T-cell (primary cell): ENCODE results near the gene DTNB. TPM values are rescaled to one million over a fixed set of nuclear protein-coding genes. Genes with fewer than 3 reads are reported as not detected.
A peak's percentile ranks its signal among the peaks of the same experiment; 100 is the strongest.

Experiments
- ATAC-seq, 4 experiments: fragments of 200-7000 bp in 3 of 4; fragments of 150-1000 bp in 1 of 4; cut with Tn5 transposase; replicated peaks in 1 of 4; 1 replicate in 3 of 4; 2 replicates in 1 of 4; pipeline ENCODE4 v1.10.0; 2021; ENCODE audit warnings: moderate library complexity in 3 of 4, mild to moderate bottlenecking in 2 of 4, moderate number of reproducible peaks in 1 of 4
- CTCF ChIA-PET, 2 donors: fragments of 300-600 bp; sonication (Branson Sonifier 250); formaldehyde crosslinking; loops; one replicate each; lab custom pipeline; 2022; ENCODE audit warnings: antibody characterized with exemption in 2 of 2; lab: Charles Lee
- POLR2A ChIA-PET, 2 donors: fragments of 300-600 bp; sonication (Branson Sonifier 250); formaldehyde crosslinking; loops; one replicate each; lab custom pipeline; 2022; ENCODE audit warnings: antibody characterized with exemption in 2 of 2; lab: Charles Lee
- DNase-seq, 35 experiments: peaks; one replicate each; pipeline versions ENCODE4 v3.0.0 to v3.0.0-alpha.2; 2013 to 2023
- H3K27ac ChIP-seq: one replicate; pipeline ENCODE4 v1.5.1; 2013; ENCODE audit warnings: low read length
- H3K27me3 ChIP-seq, 2 experiments: replicated peaks in 1 of 2; 1 replicate in 1 of 2; 2 replicates in 1 of 2; pipeline versions ENCODE4 v1.6.1 to v1.7.0; 2013; ENCODE audit warnings: low read length in 1 of 2, mixed read lengths in 1 of 2; ENCODE audit not compliant: control insufficient read depth in 2 of 2, insufficient read depth in 2 of 2; ENCODE audit errors: extremely low read depth in 1 of 2
- H3K36me3 ChIP-seq, 2 donors: 1 replicate in 1 of 2; 2 replicates in 1 of 2; pipeline versions ENCODE4 v1.6.1 to v1.7.0; 2013; ENCODE audit warnings: low read length in 1 of 2; ENCODE audit not compliant: control insufficient read depth in 2 of 2, insufficient read depth in 1 of 2; ENCODE audit errors: extremely low read depth in 1 of 2
- H3K4me1 ChIP-seq, 2 experiments: 1 replicate in 1 of 2; 2 replicates in 1 of 2; pipeline versions ENCODE4 v1.6.1 to v1.7.0; 2013; ENCODE audit warnings: low read length in 2 of 2, mixed read lengths in 1 of 2; ENCODE audit not compliant: insufficient read depth in 2 of 2, control insufficient read depth in 1 of 2; ENCODE audit errors: extremely low read depth in 1 of 2
- H3K4me3 ChIP-seq, 2 donors: 1 replicate in 1 of 2; 2 replicates in 1 of 2; pipeline versions ENCODE4 v1.5.1 to v1.7.0; 2013; ENCODE audit warnings: mild to moderate bottlenecking in 2 of 2, low read length in 1 of 2, moderate library complexity in 1 of 2; ENCODE audit not compliant: control insufficient read depth in 1 of 2; ENCODE audit errors: extremely low read depth in 1 of 2
- H3K9me3 ChIP-seq: 2 replicates; pipeline ENCODE4 v1.7.0; 2013
- H3K27ac Mint-ChIP-seq, 2 donors: one replicate each; pipeline ENCODE4 v1.8.0; 2020 to 2021; ENCODE audit warnings: mild to moderate bottlenecking in 2 of 2, mixed read lengths in 2 of 2
- H3K27me3 Mint-ChIP-seq, 2 donors: one replicate each; pipeline ENCODE4 v1.8.0; 2021 to 2022; ENCODE audit warnings: mixed read lengths in 2 of 2
- H3K36me3 Mint-ChIP-seq: one replicate; pipeline ENCODE4 v1.8.0; 2021; ENCODE audit warnings: mixed read lengths
- H3K4me1 Mint-ChIP-seq, 3 donors: one replicate each; pipeline ENCODE4 v1.8.0; 2020 to 2022; ENCODE audit warnings: mixed read lengths in 3 of 3, mild to moderate bottlenecking in 1 of 3
- H3K4me3 Mint-ChIP-seq, 3 donors: one replicate each; pipeline ENCODE4 v1.8.0; 2020 to 2022; ENCODE audit warnings: mild to moderate bottlenecking in 3 of 3, mixed read lengths in 3 of 3, moderate library complexity in 3 of 3
- H3K9me3 Mint-ChIP-seq, 3 donors: one replicate each; pipeline ENCODE4 v1.8.0; 2020 to 2022; ENCODE audit warnings: mixed read lengths in 3 of 3
- WGBS: methylation state at CpG from one replicate; pipeline ENCODE4 v1.1.5; 2013; ENCODE audit warnings: missing lambda C conversion rate; ENCODE audit not compliant: insufficient coverage; 5-methylcytosine and 5-hydroxymethylcytosine counted together
- total RNA-seq, 35 experiments: library from RNA in 6 of 35; stranded (reverse) in 6 of 35; fragments of 120-200 nt in 1 of 35; gene quantifications; one replicate each; pipeline versions ENCODE4 v1.2.1 to v1.2.4 and lab custom pipeline; 2013 to 2026

Gene DTNB
- total RNA-seq, 5 donors from 2014 or later (not counting 1 experiment from before 2014, with no cell fraction given): 33.4 to 45.7 (median 39.6) TPM

DNA sequence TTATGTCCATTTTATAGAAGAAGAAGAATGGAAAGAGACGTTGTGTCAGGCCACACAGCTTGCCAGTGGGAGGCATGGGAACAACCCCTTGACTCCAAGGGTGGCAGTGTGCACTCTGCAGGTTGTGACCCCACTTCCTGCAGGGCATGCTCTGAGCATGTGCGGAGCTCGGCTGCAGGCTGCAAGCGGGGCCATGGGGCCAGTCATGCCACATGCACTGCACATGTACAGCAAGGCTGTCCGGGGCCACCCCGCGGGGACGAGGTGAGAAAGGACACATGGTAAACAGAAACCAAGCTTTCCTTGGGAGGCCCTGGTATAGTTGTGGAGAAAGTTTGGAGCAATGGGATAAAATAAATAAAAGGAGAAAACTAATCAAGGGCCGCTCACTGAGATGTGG, 284.2 kb downstream of the DTNB start:
- CTCF ChIA-PET: interaction anchor here in 1 of 2 donors (0.5 kb wide), 1 partner anchor 503 kb away, joined by 11 read pairs; no protein-coding TSS in a partner anchor
- POLR2A ChIA-PET: no interaction called here
- H3K27me3 ChIP-seq: no peaks in the 10 kb centered on the region
- DNase-seq (no peak), ATAC-seq (no peak)
- H3K4me1 Mint-ChIP-seq: peaks cover 0 to 17% (median 3%) of the 10 kb centered on the region in 3 donors
- no peak overlapping the region for H3K27ac ChIP-seq
- peaks cover 51% of the 10 kb centered on the region for H3K36me3 Mint-ChIP-seq
- no peak overlapping the region for H3K4me3 ChIP-seq
- no peaks in the 10 kb centered on the region for H3K9me3 ChIP-seq
- no peaks in the 10 kb centered on the region for H3K27me3 Mint-ChIP-seq
- no peak overlapping the region for H3K27ac Mint-ChIP-seq
- peaks cover 0 to 18% of the 10 kb centered on the region in 2 donors for H3K36me3 ChIP-seq
- WGBS: 88% methylated on average over 4 of the region's 9 CpGs
- H3K4me3 Mint-ChIP-seq: no peak overlapping the region
- H3K4me1 ChIP-seq: no peaks in the 10 kb centered on the region
- no peaks in the 10 kb centered on the region for H3K9me3 Mint-ChIP-seq

DNA sequence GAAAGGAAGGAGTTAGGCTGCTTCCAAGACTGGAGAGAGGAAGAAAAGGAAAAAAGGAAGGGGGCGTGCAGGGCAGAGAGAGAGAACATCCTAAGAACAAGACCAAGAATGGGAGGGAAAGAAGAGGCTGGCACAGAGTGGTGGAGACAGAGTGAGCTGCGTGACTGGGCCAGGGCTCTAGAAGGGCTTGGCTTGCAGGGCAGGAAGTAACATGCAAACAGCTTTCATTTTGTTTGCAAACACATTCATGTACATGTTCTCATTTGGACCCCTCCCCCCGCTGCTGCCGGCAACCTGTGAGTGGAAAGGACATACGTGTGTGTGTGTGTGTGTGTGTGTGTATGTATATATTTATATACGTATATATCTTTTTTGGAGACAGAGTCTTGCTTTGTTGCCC, 284.9 kb downstream of the DTNB start:
- peaks cover 45% of the 10 kb centered on the region for H3K36me3 Mint-ChIP-seq
- ATAC-seq: peak in 1 of 4 experiments; percentile 55
- no peak for DNase-seq

DNA sequence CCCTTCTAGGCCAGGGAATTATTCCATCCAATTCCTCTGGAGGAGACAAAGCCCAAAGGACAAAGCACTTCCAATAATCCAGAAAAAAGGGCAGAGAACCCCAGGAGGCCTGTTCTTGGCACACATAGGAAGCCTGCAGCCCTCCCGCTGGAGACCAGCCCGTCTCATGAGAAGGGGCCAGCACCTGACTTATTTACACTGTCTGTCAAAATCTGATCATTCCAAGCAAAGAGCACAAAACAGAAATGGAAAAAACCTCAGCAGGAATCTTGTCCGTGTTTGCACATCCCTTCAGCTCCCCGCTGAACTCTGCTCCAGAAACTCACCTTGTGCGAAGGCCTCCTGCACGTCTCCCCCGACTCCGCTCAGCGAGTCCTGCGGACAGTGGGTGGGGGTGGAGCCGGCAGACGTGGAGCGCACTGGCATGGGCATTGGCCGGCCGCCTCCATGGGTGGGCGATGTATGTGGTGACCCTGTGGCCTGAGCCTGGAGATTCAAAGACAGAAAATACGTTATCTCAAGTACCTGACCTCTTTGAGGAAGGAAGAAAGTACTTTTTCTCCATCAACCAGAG, 285.4 kb downstream of the DTNB start:
- CTCF ChIA-PET: no interaction called here
- H3K27me3 ChIP-seq: no peaks in the 10 kb centered on the region
- H3K36me3 ChIP-seq: peaks cover 0 to 18% of the 10 kb centered on the region in 2 donors
- POLR2A ChIA-PET: no interaction called here
- Mint-ChIP-seq H3K9me3 (no peaks in the 10 kb centered on the region), H3K27me3 (no peaks in the 10 kb centered on the region), H3K27ac (no peak overlapping the region), H3K4me3 (peak overlapping the region in 1 of 3 donors; percentile 12), H3K4me1 (peaks cover 0 to 17% (median 3%) of the 10 kb centered on the region in 3 donors), H3K36me3 (peaks cover 45% of the 10 kb centered on the region)
- DNase-seq (no peak), ATAC-seq (no peak)
- no peaks in the 10 kb centered on the region for H3K9me3 ChIP-seq
- no peaks in the 10 kb centered on the region for H3K4me1 ChIP-seq
- 97% methylated on average over 12 of the region's 17 CpGs for WGBS
- H3K27ac ChIP-seq: no peak overlapping the region
- no peak overlapping the region for H3K4me3 ChIP-seq

More for the DNA sequence above, 284.9 kb downstream of the DTNB start:
- ChIA-PET POLR2A (no interaction called here), CTCF (no interaction called here)
- no peaks in the 10 kb centered on the region for H3K27me3 Mint-ChIP-seq
- no peaks in the 10 kb centered on the region for H3K9me3 Mint-ChIP-seq
- Histone ChIP-seq H3K27ac (no peak overlapping the region), H3K27me3 (no peaks in the 10 kb centered on the region), H3K4me3 (no peak overlapping the region), H3K4me1 (no peaks in the 10 kb centered on the region), H3K36me3 (peaks cover 0 to 18% of the 10 kb centered on the region in 2 donors), H3K9me3 (no peaks in the 10 kb centered on the region)
- H3K27ac Mint-ChIP-seq: no peak overlapping the region
- WGBS: 86% methylated on average over 1 of the region's 6 CpGs
- no peak overlapping the region for H3K4me3 Mint-ChIP-seq
- peaks cover 0 to 17% (median 3%) of the 10 kb centered on the region in 3 donors for H3K4me1 Mint-ChIP-seq

DNA sequence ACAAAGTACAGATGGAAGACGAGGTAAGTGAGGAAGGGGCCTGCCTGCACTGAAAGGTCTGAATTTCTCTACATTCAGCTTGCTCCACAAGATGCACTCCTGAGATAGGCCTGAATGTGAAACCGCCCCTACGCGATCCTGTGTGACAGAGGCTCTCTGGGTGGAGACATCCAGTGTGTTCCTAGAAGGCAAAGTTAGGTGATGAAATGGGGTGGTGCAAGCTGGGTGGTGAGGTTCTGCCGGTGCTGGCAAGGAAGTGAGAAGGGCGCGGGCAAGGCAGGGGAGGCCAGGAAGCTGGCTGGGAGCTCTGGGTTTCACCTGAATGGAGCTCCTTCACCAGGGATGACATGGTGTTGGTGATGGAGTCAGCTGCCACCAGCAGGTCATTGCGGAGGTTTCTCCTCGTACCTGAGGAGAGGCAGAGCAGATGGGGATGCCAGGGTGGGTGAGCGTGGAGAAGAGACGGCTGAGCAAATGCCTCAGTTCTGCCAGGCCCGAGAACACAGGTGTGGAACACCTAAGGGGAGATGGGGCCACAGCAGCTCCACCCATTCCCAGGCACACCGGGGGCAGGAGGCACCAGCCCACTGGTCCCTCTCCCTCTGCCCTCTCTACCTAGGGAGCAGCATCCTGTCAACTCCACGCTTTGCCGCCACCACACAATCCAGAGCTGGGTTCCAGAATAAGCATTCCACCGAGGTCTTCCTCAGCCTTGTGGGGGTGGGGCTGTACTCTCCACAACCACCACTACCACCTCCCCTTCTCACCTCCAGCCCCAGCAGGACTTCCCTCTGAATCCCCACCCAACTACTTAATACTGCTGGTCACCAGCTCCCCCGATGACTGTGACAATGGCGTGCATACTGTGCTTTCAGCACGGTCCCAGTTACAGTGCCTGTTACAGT, 286.2 kb downstream of the DTNB start:
- 91% methylated on average over 15 of the region's 19 CpGs for WGBS
- Mint-ChIP-seq H3K9me3 (no peaks in the 10 kb centered on the region), H3K27me3 (no peaks in the 10 kb centered on the region), H3K4me1 (peaks cover 0 to 17% (median 3%) of the 10 kb centered on the region in 3 donors), H3K36me3 (peaks cover 39% of the 10 kb centered on the region), H3K4me3 (no peak overlapping the region), H3K27ac (peak overlapping the region in 1 of 2 donors; percentile 1)
- CTCF ChIA-PET: interaction anchor here in 1 of 2 donors (1.6 kb wide), 1 partner anchor 25 kb away, joined by 4 read pairs; no protein-coding TSS in a partner anchor
- H3K4me1 ChIP-seq: no peaks in the 10 kb centered on the region
- peaks cover 0 to 18% of the 10 kb centered on the region in 2 donors for H3K36me3 ChIP-seq
- H3K27ac ChIP-seq: no peak overlapping the region
- H3K4me3 ChIP-seq: no peak overlapping the region
- ATAC-seq (no peak), DNase-seq (no peak)
- POLR2A ChIA-PET: interaction anchor here in 1 of 2 donors (0.6 kb wide), 1 partner anchor 266 kb away, joined by 3 read pairs; no protein-coding TSS in a partner anchor
- no peaks in the 10 kb centered on the region for H3K9me3 ChIP-seq
- no peaks in the 10 kb centered on the region for H3K27me3 ChIP-seq

DNA sequence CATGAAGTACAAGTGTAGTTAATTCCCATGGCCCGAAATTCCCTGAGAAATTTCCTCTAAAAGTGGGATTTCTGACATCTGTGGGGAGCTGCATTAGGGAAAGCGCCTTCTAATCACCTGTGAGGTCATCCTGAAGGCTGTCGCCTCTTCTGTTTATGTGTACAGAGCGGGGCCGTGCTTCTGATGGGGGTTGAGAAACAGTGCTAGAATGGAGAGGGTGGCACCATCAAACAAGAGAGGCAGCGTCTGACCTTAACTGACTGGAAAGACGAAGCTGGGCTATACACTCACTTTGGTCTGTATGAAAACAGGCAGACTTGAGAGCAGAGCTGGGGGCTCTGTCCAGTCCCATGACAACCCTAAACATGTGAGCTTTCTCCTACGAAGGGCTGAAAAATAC, 287.5 kb downstream of the DTNB start:
- H3K4me1 ChIP-seq: no peaks in the 10 kb centered on the region
- H3K27me3 ChIP-seq: no peaks in the 10 kb centered on the region
- peaks cover 33% of the 10 kb centered on the region for H3K36me3 Mint-ChIP-seq
- DNase-seq: no peak
- H3K27ac Mint-ChIP-seq: no peak overlapping the region
- H3K27me3 Mint-ChIP-seq: no peaks in the 10 kb centered on the region
- ChIA-PET CTCF (interaction anchor here in 1 of 2 donors (1.6 kb wide), 1 partner anchor 24 kb away, joined by 4 read pairs; no protein-coding TSS in a partner anchor), POLR2A (no interaction called here)
- no peaks in the 10 kb centered on the region for H3K9me3 ChIP-seq
- peaks cover 0 to 18% of the 10 kb centered on the region in 2 donors for H3K36me3 ChIP-seq
- H3K4me1 Mint-ChIP-seq: peaks cover 0 to 17% (median 3%) of the 10 kb centered on the region in 3 donors
- ATAC-seq: no peak
- WGBS: 89% methylated on average over 5 of the region's 8 CpGs
- H3K9me3 Mint-ChIP-seq: no peaks in the 10 kb centered on the region
- no peak overlapping the region for H3K4me3 Mint-ChIP-seq
- no peak overlapping the region for H3K27ac ChIP-seq
- H3K4me3 ChIP-seq: no peak overlapping the region

DNA sequence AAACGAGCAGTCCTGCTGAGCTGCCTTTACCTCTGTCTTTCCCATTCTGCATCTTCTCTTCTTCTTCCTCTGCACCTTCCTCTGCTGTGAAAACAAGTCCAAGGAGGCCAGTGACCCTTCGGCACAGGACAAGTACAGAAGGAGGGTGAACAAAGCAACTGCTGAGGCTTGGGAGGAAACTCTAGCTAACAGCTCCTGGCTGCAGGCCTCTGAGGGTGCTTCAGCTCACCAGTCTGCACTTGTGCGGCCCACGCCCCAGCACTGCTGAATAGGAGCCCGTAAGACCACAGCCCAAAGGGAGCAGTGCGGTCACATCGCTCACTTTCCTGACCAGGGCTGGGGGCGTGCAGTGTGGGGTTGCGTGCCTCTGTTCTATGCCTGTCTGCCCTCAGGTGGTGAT, 289.6 kb downstream of the DTNB start:
- Mint-ChIP-seq H3K4me3 (no peak overlapping the region), H3K27ac (no peak overlapping the region)
- no peak for ATAC-seq

More for the DNA sequence above, 289.6 kb downstream of the DTNB start:
- ChIA-PET POLR2A (no interaction called here), CTCF (no interaction called here)
- Histone ChIP-seq H3K36me3 (peaks cover 0 to 16% of the 10 kb centered on the region in 2 donors), H3K4me1 (peaks cover 3 to 11% of the 10 kb centered on the region in 2 experiments), H3K4me3 (no peak overlapping the region), H3K27me3 (no peaks in the 10 kb centered on the region), H3K9me3 (no peaks in the 10 kb centered on the region), H3K27ac (no peak overlapping the region)
- 92% methylated on average over 7 of the region's 9 CpGs for WGBS
- Mint-ChIP-seq H3K9me3 (no peaks in the 10 kb centered on the region), H3K4me1 (peaks cover 11 to 26% (median 14%) of the 10 kb centered on the region in 3 donors), H3K27me3 (no peaks in the 10 kb centered on the region), H3K36me3 (peaks cover 32% of the 10 kb centered on the region)
- no peak for DNase-seq
